GM12878 (cell line): Measurements from ENCODE around the gene CEACAM4.

ENCODE experiments used
- POLR2AphosphoS5 ChIP-seq: IDR thresholded peaks from 2 replicates; pipeline ENCODE4 v1.6.1; 2011; ENCODE audit warnings: mild to moderate bottlenecking, low read length, inconsistent platforms
- WRNIP1 ChIP-seq: IDR thresholded peaks from 2 replicates; pipeline ENCODE4 v1.6.1; 2011; ENCODE audit warnings: low read depth, low read length, improper control_type of control experiment, borderline replicate concordance

DNA sequence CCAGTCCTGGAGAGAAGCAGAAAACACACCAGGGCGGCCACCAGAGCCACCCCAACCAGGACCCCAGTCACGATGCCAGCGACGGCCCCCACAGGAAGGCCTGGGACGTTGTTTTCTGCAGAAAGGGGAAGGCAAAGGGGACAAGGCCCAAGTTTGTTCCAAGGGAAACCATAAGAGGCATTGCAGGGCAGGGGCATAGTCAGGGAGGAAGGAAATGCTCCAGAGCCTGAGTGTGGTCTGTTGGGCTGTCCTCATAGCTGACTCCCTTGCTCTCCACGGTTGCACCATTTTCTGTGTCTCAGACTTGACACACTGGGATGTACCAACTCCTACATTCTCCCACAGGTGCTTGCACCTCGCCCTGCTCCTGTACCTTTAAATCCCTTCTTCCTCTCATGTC lies 5.2 kb downstream of the CEACAM4 start:
- TF ChIP-seq POLR2AphosphoS5 (no peak), WRNIP1 (no peak)
